ENCODE measurements around the gene PIP4K2A. TPM values are rescaled to one million over a fixed set of nuclear protein-coding genes. Genes with fewer than 3 reads are reported as not detected.

Gene PIP4K2A
- total and polyA plus RNA-seq, 12 donors, result 12.3 to 70.6 (median 28.5) TPM

DNA sequence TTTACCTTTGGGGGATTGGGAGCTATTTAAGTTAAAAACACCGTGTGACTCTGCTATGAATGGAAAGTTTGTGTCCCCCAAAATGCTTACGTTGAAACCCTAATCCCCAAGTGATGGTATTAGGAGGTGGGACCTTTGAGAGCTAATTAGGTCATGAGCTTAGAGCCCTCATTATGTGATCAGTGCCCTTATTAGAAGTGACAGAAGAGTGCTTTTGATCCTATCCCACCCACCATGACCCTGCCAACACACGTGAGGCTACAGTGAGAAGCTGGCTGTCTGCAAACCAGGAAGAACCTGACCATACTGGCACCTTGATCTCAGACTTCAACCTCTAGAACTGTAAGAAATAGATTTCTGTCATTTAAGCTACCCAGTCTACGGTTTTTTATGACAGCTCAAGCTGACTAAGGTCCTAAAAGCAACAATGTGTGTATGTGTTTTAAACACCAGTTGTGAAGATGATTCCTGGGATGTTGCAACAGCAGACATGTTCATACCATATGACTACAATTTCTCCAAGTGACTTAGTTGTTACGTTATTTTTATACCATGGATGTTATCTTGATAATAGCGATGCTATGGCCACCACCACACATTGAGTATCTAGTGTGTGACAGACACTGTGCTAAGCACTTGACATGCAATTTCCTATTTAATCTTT, 124.4 kb downstream of the PIP4K2A start:
- Histone ChIP-seq H3K4me1 (replicated peaks in 1 of 2) (no peaks in the 10 kb centered on the region), H3K27ac (no peak overlapping the region), H3K4me3 (no peak overlapping the region), H3K27me3 (no peaks in the 10 kb centered on the region), H3K36me3 (replicated peaks in 1 of 2) (peaks cover 0 to 18% of the 10 kb centered on the region in 2 donors), H3K9me3 (replicated peaks in 1 of 3) (no peaks in the 10 kb centered on the region)
- DNase-seq, result no peak
- intact Hi-C loops (cut with DNase I), result no loop called here
- WGBS, 4 donors, result 87 to 88% (median 88%) methylated on average over 6 of the region's 6 CpGs
- TF ChIP-seq POLR2A (IDR thresholded peaks at IDR 0.05), result no peak
- TF ChIP-seq, protein P1, sequence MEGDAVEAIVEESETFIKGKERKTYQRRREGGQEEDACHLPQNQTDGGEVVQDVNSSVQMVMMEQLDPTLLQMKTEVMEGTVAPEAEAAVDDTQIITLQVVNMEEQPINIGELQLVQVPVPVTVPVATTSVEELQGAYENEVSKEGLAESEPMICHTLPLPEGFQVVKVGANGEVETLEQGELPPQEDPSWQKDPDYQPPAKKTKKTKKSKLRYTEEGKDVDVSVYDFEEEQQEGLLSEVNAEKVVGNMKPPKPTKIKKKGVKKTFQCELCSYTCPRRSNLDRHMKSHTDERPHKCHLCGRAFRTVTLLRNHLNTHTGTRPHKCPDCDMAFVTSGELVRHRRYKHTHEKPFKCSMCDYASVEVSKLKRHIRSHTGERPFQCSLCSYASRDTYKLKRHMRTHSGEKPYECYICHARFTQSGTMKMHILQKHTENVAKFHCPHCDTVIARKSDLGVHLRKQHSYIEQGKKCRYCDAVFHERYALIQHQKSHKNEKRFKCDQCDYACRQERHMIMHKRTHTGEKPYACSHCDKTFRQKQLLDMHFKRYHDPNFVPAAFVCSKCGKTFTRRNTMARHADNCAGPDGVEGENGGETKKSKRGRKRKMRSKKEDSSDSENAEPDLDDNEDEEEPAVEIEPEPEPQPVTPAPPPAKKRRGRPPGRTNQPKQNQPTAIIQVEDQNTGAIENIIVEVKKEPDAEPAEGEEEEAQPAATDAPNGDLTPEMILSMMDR (IDR thresholded peaks at IDR 0.05), result no peak

DNA sequence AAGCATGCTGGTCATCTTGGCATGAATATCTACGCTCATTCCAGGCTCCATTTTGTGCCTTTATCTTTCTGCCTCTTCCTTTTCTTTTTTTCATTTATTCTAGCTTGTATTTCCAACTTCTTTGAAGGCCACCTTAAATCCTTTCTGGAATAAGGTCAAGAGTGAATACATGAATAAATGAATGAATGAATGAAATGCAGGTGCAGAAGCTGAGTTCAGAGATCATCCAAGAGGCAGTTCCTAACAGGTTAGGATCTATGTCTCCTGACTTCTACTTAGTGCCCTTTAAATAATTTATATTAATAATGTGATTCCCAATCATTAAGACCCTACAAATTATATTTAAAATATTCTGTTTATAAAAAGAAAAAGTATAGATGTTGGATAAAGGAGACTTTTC, 125.9 kb downstream of the PIP4K2A start:
- WGBS, 4 donors, result 88 to 100% (median 99%) methylated on average over 1 of the region's 1 CpG
- Histone ChIP-seq H3K4me1 (replicated peaks in 1 of 2) (no peaks in the 10 kb centered on the region), H3K27me3 (no peaks in the 10 kb centered on the region), H3K9me3 (replicated peaks in 1 of 3) (no peaks in the 10 kb centered on the region), H3K36me3 (replicated peaks in 1 of 2) (peaks cover 0 to 18% of the 10 kb centered on the region in 2 donors), H3K27ac (no peak overlapping the region), H3K4me3 (no peak overlapping the region)
- DNase-seq, result no peak
- intact Hi-C loops (cut with DNase I), result no loop called here
- no peak for TF ChIP-seq POLR2A (IDR thresholded peaks at IDR 0.05)
- TF ChIP-seq, protein P1 (IDR thresholded peaks at IDR 0.05), result no peak

DNA sequence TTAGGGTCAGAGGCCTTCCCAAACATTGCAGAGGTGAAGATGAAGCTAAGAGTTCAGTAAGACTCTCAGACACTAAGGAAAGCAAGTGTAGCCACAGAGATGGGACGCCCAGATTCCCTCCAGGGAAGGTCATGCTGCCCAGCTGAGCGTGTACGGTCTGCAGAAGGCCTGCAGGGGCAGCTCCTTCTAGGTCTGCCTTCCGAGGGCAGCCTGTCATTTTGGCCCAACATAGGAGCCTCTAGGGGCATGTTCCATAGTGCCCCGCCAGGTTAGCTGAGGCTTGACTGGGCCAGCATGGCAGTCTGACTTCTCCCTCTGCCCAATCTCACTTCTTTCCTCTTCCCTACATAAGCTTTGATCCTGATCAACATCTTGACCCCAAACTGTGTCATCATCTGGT, 130.7 kb downstream of the PIP4K2A start:
- Histone ChIP-seq H3K27ac (no peak overlapping the region), H3K4me3 (no peak overlapping the region), H3K4me1 (replicated peaks in 1 of 2) (no peaks in the 10 kb centered on the region), H3K36me3 (replicated peaks in 1 of 2) (peaks cover 0 to 3% of the 10 kb centered on the region in 2 donors), H3K27me3 (no peaks in the 10 kb centered on the region), H3K9me3 (replicated peaks in 1 of 3) (no peaks in the 10 kb centered on the region)
- WGBS, 4 donors, result 83 to 91% (median 91%) methylated on average over 5 of the region's 5 CpGs
- intact Hi-C loops (cut with DNase I), result no loop called here
- no peak for DNase-seq
- TF ChIP-seq POLR2A (IDR thresholded peaks at IDR 0.05), result no peak
- TF ChIP-seq, protein P1 (IDR thresholded peaks at IDR 0.05), result no peak

DNA sequence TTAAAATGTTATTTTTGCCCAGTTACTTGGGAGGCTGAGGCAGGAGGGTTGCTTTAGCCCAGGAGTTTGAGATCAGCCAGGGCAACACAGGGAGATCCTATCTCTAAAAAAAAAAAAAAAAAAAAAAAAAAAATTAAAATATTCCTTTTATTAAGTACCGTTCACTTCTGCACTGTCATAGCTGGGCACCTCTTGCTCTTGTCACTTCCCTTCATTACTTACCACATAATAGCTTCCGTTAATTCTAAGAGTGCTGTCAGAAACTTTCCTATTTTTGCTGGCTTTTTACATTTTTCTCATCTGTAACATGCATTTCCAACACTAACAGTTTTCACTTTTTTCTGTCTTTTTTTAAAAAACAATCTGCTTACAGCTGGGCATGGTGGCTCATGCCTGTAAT, 132.9 kb downstream of the PIP4K2A start:
- Histone ChIP-seq H3K4me3 (no peak overlapping the region), H3K4me1 (replicated peaks in 1 of 2) (no peaks in the 10 kb centered on the region), H3K27me3 (no peaks in the 10 kb centered on the region), H3K36me3 (replicated peaks in 1 of 2) (peaks cover 0 to 3% of the 10 kb centered on the region in 2 donors), H3K9me3 (replicated peaks in 1 of 3) (no peaks in the 10 kb centered on the region), H3K27ac (no peak overlapping the region)
- TF ChIP-seq, protein P1 (IDR thresholded peaks at IDR 0.05), result no peak
- WGBS, 4 donors, result 72 to 90% (median 84%) methylated on average over 2 of the region's 2 CpGs
- DNase-seq, result no peak
- intact Hi-C loops (cut with DNase I), result no loop called here
